Central memory CD4-positive, alpha-beta T cell (primary cell): ENCODE results near the gene MPRIP.
"Not testable (repeated sequence)": the region's sequence is repeated elsewhere in the genome, so short reads cannot be mapped to it uniquely, and the experiment has no call there.

Experiments
- DNase-seq: peaks from one replicate; pipeline ENCODE4 v3.0.0; 2022

The MPRIP gene

DNA sequence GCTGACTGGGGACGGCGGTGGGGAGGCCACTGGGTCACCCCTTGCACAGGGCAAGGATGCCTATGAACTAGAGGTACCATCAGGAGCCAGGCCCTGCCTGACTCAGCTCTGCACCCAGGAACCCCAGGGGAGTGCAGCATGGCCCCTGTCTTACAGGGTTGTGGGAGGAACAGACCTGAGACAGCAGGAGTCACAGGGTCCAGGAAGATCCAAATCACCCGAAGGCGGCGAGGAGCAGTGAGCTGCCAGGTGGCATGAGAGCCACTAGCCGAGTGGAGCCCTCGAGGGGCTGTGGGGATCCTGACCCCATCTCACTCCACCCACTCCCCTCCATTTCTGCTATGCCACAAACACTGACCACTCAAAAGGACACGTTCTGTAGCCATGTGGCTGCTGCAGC is 133.1 kb downstream of the MPRIP start:
- DNase-seq: no peak

DNA sequence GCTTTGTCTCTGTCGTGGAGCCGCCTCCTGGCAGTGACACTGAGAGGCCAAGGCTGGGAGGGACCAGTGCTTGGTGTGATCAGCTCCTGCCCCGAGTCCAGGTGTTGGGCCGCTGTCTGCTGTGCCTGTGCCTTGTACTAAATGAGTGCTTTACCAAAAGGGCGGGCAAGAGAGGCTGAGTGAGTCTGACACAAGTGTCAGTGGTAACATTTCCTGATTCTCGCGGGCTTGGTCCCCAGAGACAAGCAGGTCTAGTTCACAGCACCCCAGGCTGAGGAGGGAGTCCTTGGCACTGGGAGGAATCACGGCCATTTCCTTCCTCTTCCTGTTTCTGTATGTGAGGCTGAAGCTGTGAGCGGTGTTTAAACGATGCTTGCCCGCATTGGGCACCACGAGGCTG is 133.7 kb downstream of the MPRIP start:
- DNase-seq: peak; percentile 28

DNA sequence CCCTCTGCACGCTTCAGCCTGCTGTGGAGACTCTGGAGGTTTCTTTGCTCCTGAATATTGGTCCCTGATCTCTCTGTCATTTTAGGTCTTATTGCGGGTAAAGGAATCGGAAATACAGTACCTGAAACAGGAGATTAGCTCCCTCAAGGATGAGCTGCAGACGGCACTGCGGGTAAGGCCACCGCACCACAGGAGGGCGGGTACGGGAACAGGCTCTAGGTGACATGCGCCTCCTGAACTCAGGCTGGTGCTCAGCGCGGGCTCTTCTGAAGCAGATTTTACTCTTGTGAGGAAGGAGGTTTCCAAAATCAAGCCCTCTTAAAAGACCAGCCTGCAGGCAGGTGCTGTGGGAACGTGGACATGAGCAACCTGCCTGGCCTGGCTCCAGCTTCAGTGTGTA is 134.1 kb downstream of the MPRIP start:
- peak; percentile 46 for DNase-seq

DNA sequence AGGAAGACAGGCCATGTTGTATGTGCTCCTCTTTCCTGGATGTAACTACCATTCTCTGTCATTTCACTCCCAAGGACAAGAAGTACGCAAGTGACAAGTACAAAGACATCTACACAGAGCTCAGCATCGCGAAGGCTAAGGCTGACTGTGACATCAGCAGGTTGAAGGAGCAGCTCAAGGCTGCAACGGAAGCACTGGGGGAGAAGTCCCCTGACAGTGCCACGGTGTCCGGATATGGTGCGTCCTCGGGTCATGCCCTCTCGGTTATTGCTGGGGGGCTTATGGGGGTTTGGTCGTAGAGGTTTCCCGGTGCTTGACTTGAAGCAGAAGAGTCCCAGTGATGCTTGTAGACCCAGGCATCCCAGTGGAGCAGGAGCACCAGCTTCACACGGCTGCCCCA is 134.9 kb downstream of the MPRIP start:
- DNase-seq: peak; percentile 37

DNA sequence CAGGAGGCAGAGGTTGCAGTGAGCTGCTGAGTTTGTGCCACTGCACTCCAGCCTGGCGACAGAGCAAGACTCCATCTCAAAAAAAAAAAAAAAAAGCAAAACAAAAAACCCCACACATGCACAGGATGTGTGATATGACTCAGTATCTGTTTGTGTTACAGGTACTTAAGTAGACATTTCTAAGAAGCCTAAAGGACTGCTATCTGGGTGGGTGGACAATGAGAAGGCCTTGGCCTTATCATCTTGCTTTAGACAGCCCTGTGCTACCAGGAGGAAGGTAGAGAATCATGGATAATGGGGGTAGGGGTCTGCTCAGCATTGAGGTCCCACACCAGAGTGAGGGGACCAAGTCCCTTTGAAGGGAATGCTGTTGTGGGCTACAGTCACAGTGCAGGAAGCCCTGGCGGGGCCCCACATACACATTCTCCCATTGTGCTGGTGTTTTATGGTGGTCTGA is 137.1 kb downstream of the MPRIP start:
- peak; percentile 56 for DNase-seq

DNA sequence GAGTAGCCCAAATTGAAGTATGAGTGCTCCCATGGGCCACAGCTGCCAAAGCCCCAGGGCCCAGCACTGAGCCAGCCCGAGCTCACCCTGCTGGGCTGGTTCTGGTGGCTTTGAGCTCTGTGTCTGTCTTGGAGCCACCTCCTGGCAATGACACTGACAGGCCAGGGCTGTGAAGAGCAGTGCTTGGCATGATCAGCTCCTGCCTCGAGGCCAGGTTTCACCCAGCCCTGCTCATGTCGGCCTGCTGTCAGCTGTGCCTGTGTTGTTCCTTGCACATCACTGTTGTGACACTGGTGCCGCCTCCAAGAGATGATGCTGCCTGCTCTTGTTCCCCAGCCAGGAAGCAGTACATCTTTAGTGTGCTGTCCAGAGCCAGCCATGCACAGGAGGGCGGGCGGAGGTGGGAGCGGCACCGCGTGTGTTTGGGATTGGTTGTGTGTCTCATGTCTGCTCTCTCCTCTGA is 137.9 kb downstream of the MPRIP start:
- DNase-seq: no peak

DNA sequence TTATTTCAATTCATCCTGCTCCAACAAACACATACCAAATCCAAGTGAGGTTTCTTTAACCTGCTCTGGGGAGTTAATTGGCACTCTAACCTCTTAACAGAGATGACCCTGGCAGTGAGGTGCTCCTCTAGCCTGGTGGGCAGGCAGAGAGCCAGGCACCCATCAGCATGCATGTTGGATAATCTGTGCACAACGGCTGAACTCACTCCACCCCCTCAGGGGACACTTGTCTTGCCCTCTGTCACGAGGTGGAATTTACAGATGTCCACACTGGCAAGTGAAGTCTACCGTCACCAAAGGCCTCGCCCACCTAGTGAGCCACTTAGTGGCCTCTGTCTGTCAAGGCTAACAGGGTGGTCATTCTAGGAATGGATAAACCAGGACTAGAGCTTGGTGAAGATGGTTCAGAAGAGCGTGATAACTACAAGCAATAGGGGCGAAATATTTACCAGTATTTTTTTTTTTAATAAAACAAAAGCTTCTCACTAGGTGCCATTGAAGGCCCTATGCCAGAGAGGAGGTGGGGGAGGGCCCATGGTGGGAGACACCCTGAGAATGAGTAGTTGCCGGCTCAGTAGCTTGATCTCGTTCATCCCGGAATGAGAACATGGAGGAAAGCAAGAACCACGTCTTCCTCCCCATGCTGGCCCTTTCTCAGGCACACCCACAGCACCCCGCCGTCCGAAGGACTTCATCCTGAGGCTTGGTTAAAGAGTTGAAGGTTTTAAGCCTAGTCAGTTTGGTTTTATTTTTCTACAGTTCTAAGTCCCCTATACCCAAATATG is 138.7 kb downstream of the MPRIP start:
- no peak for DNase-seq

DNA sequence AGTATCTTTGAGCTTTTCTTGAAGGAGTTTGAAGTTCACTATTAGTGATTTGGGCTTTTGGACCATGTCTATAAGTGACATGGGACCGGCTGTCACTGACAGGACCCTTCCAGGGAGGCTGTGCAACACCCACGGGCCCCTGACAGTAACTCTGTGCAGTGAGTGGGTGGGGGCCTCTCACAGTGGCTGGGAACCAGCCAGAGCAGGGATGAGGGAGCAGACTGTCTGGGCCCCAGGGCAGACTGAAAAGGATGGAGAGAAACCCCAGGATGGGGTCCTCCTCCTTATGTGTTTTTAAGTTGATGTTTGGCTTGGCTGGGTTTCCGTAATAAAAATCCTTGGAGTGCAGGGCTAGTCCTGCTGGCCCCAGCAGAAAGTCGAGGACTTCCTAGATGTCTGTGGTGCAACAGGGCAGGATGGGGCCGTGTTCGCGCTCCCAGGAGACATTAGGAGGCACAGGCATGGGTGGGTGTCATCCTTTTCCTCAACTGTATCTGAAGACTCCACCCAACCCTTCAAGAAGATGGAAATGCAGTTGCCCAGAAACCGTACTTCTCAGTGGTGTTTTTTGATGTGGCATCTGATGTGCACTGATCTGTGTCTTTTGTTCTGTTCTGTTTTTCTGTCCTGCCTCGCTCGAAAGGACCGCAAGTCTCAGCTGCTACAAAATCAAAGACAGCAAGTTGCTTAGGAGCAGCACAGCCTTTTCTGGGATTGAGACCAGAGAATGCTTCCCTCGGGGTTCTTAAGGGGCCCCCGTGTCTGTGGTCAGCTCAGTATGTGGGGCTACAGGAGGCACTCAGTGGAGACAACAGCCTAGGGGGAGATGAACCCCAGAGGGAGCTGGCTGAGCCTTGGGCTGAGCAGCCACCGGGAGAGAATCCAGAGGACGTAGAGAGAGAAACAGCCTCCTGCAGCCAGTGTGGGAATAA is 139.7 kb downstream of the MPRIP start:
- peak; percentile 77 for DNase-seq

DNA sequence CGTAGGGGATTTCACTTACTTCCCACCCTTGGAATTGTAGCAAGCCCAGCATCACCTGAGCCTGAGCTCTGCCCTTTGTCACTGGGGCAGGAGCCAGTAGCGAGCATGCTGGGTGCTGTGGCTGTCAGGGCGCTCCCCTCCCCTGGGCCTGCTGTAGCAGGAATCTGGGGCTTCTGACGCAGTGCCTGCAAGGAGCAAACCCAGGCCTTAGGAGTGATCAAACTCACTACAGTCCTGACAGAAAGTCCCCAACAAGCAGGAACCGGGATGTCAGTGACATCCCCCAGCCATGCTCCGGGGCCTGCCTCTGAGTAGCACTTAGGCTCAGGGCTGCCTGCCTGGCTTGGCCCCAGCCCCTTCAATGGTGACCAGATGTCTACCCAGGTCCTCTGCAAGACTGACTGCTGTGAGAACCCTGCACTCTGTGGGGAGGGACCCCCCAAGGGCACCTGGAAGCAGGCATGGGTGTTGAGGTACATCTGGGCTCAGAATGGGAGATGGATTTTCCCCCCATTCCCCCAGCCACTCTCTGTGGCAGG is 140.4 kb downstream of the MPRIP start:
- peak; percentile 24 for DNase-seq

DNA sequence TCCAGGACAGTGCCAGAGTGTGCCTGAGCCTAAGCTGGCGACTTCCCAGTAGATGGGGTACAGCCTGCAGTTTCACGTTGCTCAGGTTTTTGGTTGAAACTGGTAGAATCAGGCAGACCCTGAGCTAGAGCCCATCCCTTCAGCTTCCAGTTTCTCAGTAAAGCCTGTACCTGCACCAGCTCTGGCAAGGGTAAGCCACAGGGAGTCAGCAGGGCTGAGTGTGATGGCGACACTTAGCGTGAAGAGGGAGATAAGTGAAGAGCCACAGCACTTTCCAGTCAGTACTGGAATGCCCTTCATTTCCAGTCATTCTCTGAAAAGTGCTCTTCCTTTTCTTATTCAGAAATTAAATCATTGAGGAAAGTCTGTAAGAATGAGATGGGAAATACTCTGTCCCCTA is 141.5 kb downstream of the MPRIP start:
- no peak for DNase-seq

DNA sequence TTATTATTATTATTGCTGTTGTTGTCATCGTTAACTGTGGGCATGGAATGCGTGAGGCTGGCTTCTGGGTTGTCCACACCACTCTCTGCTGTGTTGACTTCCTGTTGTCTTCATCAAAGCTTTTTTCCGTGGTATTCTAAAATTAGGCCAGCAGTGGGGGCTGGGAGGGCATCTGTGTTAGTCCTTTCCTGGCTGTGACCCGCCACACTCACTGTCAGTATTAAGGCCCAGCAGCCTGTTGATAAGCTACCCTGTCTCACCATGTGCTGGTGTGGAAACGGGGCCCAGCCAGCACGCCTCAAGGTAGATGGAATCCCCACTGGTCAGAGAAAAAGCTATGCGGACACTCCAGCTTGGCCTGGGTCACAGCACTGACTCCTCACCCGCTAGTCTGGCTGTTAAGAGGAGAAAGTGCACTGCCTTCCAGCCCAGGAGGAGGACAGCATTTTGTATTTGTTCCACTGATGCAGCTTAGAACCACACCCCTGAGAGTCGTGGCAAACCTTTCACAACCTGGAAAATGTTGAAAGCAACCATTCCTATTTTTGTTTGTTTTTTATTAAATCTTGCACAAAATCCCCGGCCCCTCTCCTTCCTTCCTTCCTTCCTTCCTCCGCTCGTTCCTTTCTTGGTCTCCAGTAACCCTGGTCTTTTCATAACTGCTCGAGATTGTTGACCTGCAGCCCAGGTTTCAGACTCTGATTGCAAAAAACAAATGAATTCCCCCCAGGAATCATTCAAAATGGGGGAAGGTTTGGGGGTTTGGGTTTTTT is 142.9 kb downstream of the MPRIP start:
- not testable (repeated sequence) for DNase-seq

DNA sequence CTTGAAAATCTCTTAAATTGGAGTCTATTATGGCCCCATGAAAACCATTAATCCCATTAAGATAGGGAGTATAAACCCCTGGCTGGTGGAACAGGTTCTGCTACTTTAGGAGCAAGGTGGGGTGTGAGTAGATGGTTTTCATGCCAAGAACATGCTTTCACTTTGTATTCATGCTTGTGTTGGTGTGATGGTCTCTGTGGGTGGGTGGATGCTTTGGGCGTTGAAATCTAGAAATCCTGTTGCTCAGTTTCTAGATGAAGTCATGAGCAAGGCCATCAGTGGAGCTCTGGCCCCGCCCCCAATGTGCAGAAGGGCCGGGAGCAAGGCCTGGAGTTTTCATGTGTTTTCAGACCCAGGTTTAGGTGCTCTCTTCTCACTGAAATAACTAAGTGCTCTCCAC is 143.8 kb downstream of the MPRIP start:
- no peak for DNase-seq

DNA sequence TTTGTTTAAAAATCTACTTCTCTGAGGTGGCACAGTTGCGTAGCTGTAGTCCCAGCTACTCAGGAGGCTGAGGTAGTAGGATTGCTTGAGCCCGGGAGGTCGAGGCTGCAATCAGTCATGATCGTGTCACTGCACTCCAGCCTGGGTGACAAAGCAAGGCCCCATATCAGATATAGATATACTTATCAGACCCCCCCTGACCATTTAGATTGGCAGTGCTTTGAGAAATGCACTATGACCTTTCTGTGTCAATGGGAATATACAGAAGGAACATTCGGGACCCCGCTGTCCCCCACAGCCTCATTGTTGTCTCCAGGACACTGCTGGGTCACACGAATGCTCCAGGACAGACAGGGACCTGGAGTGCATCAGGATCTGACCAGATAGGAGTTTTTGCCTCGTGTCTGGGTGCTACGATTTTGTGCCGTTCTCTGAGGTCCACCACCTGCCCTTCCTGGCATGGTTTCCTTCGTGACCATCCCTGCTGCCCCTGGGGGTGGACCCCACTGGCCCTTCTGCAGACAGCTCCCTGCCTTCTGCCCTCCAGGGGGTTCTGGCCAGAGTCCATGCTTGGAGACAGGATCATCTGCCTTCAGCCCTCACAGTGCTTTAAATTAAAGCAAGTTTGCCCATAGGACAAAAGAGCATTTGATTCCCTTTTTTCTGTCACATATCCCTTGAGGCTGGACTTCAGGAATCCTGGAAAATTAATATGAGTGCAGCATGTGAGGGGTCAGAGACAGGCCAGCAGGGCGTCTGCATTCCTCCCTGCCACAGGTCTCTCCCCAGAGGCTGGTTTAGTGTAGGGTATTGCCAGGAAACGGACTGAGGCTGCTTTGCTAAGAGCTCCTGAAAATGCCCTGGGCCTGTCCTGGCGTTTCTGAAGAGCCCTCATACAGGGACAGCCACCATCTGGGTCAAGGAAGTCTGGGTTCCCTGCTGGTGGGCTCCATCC is 144.6 kb downstream of the MPRIP start:
- DNase-seq: no peak

DNA sequence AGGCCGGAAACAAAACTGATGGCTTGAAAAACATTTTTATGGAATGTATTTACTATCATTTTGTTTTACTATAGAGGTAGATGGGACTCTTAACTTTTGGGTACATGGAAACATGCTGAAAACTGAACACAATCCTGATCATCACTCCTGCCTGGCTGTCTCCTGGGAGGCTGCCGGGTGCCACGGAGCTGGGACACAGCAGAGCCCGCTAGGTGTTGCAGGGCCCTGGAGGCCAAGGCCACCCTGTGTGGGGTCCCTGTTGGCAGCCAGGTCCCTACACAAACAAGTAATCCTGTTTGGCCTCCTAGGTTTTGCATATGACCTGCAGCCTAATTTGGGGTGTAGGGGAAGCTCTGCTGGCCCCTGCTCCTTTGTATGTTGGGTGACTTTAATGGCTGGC is 146.3 kb downstream of the MPRIP start:
- DNase-seq: no peak

DNA sequence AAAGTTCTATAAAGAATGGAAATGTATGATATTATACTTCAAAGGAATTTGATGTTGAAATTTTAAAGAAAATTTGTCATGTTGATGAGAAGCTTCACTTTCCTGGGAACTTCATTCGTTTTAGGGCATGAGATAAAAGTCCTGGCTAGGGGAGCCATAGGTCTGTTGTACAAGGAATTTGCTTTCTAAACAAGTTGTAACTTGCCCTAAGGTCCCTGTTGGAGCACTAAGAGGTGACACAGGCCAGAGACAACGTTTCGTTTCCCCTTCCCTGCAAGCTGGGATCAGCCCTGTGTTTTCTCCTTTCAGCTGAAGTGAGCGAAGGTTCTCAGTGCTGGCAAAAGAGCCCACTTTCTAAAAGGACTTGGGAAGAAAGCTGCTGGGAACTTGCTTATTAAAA is 147.3 kb downstream of the MPRIP start:
- DNase-seq: no peak

DNA sequence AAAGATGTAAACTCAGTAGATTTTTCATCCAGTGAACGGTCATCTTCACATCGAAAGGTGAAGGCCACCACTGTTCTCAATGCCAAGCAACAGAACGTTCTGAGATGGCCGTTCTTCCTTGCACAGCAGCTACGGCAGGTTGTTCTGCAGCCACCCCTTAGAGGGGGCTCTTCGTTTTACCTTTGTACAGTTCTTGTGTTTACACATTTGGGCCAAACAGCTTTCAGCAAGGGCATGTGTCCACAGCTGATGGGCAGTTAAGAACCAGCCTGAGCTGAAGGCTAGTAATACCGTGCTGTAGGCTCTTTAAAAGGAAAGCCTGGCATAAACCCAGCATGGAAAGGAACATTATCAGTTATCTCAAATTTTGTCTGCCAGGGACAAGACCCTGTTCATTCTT is 147.9 kb downstream of the MPRIP start:
- DNase-seq: no peak

DNA sequence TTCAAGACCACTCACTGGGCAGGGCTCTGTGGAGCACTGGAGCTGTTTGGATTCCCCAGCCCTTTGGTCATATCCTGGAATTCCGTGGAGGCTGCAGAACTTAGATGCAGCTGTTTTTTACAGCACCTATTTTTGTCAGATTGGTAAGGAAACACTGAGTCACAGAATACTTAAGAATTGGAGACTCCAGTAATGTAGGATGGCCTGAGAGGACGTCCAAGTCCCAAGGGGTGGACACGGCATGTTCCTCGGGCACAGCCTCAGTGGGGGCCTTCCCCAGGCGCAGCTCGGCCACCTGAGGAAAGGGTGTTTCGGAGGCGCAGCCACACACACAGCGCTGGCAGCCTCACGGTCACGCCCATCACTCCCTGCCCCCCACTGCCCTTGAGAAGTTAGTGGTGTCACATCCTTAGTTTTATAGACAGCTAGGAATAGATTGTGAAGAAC is 149.1 kb downstream of the MPRIP start:
- DNase-seq: no peak

DNA sequence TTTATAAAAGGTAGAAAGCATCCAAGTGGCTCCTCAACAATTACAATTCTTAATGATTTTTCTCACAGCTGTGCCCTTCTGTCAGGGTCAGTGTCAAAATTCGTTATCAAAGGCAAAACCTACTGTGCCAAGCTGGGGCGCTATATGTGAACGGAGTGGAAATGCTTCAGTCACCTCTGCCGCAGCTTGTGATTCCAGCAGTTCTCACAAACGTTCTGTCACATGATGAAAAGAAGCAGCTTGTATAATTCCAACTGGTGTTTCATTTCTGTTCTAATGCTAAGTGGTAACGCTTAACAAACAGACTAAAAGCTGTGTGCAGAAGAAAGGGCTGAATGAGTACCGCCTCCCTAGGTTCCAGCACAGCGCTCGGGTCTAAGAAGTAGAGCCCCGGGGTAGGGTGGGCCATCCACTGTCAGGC is 149.7 kb downstream of the MPRIP start:
- DNase-seq: no peak

DNA sequence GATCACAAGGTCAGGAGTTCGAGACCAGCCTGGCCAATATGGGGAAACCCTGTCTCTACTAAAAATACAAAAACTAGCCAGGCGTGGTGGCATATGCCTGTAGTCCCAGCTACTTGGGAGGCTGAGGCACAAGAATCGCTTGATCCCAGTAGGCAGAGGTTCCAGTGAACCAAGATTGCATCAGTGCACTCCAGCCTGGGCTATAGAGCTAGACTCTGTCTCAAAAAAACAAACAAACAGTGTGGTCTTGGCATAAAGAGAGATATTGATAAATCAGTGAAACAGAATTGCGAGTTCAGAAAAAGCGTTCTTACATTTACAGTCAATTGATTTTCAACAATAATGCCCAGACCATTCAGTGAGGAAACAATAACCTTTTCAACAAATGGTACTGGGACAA is 153.2 kb downstream of the MPRIP start:
- DNase-seq: not testable (repeated sequence)

DNA sequence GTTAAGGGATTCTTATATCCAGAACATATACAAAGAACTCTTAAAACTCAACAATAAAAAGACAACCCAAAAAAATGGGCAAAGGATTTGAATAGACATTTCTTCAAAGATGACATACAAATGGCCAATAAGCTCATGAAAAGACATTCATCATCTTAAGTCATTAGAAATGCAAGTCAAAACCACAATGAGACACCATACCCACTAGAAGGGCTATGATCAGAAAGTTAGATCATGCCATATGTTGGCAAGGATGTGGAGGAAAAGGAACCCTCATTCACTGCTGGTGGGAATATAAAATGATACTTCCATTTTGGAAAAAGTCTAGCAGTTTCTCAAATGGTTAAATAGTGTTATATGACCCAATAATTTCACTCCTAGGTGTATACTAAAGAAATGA is 154.5 kb downstream of the MPRIP start:
- no peak for DNase-seq

DNA sequence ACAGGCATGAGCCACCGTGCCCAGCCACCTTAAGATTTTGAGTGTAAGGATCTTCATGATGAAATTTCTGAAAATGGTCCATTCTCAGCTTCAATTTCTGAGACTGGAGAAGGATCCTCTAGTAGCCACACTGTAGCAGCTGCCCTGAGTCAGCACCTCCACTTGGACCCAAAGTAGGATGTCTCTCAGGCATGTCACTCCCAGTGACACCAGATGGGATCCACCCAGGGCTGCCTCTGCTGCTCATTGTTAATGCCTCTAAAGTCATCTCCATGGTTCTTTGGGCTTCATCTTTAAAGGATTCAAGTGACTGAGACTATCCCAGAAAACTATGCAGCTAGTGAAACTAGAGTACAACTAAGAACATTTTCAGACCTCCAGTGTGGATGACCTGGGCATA is 156.0 kb downstream of the MPRIP start:
- no peak for DNase-seq
